HG03066 (cell line): ENCODE measurements around the gene SLC38A4.
"Not testable (repeated sequence)": the region's sequence is repeated elsewhere in the genome, so short reads cannot be mapped to it uniquely, and the experiment has no call there.

Experiments
- ATAC-seq: cut with Tn5 transposase; IDR thresholded peaks from one replicate; pipeline ENCODE4 v1.9.1; 2021; ENCODE audit warnings: low read depth; ENCODE audit not compliant: unreplicated experiment

Gene SLC38A4, protein sequence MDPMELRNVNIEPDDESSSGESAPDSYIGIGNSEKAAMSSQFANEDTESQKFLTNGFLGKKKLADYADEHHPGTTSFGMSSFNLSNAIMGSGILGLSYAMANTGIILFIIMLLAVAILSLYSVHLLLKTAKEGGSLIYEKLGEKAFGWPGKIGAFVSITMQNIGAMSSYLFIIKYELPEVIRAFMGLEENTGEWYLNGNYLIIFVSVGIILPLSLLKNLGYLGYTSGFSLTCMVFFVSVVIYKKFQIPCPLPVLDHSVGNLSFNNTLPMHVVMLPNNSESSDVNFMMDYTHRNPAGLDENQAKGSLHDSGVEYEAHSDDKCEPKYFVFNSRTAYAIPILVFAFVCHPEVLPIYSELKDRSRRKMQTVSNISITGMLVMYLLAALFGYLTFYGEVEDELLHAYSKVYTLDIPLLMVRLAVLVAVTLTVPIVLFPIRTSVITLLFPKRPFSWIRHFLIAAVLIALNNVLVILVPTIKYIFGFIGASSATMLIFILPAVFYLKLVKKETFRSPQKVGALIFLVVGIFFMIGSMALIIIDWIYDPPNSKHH

DNA sequence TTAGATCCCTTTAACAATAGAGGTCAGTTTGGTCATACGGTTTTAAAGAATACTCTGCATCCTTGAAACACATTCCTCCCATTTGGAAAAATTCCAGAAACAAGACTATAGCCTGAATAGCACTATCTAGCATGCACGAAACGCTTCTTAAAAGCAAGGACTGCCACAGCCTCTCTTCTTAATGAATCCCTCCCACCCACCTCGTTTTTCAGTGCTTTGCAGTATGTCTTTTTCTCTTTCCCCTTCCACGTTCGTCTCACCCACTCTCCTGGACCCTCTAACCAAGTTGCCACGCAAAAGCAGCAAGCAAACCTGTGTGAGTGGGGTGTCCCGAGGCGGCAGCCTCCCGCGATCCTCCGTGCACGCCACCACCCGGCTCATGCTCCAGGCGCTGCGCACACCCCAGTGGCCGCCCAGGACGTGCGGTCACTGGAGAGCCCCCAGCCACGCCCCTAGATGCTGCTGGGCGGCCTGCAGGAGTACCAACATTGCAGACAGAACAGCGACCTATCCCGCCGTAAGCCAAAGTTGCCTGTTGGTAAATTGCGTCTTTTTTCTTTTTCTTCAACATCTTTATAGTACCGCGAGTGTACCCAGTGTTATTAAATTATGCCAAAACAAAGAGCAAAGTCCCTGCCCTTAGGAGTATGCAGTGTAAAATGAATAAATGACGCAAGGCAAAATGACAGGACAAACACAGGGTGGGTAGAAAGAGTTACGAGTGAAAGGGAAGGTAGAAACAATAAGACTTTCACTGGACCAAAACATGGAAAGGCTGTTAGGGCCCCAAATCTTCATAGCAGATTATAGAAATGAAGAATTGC is at the start of gene SLC38A4:
Gene SLC38A4 (minus strand): TSS at position 407 of the 824 bp plus-strand sequence. CDS start 32,926 bp downstream, outside the sequence.
- ATAC-seq = no peak

DNA sequence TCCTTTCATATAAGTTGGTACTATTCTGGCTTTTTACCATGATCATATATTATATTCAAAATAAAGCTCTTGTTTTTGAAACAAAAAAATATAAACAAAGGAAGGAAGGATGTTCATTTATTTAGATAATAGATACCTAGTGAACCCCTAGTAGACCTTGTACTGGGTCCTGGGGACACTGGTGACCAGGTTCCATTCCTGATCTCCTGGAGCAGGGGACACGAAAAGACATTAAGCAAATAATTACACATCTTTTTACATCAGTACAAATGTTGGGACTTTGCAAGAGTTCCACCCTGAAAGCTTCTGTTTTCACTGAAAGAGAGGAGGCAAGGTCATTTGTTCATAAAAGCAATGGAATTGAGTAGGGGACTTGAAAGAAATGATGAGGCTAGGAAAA is 49.3 kb upstream of the SLC38A4 start:
- ATAC-seq = no peak

DNA sequence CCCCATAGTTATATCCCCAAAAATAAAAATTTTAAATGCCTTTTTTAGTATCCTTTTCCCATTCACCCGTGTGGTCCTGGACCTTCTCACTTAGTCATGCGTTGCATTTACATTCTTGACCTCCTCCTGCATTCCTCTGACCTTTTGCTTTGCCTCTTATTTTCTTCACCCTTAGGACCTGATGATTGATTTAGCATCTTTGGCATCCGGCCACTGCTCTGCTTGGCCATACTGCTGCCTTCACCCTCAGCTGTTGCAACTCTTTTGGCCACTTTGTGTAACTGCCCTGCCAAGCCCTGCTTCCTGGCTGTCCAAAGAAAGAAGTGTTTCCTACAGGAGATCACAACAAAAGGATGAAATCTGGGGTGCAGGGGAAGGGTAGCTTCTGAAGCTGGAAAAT is 48.8 kb upstream of the SLC38A4 start:
- ATAC-seq = no peak

DNA sequence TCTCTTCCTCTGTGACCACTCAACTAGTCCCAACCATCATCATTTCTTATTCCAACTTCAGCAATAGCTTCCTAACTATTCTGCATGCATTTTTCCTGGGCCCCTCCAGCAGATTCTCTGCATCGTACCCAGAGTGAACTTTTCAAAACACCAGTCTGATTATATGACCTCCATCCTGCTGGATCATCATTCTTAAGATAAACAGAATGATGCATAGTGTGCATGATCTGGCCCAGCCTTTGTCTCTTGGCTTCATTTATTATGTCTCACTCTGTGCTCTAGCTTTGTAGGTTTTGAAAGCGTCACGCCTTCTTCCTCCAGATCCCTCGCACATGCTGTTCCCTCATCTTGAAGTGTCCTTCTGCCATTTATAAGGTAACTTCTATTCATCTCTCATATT is 46.3 kb upstream of the SLC38A4 start:
- no peak for ATAC-seq

DNA sequence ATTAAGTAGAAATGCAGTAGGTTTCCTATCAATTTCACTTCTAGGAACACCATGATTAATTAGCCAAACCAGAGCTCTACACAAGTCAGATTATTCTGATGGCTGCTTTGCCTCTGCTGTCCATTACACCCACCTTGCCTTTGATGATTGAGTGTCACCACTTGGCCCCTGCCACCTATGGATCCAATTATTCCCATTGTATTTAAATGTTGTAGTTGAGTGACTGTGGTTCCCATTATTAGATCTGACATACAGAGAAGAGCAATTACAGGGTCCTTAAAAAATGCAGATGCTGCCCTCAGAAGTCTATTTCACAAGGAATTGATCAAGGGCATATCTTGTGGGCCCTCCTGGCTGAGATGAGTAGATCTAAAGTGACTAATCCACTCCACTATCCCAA is 39.5 kb upstream of the SLC38A4 start:
- ATAC-seq = no peak

DNA sequence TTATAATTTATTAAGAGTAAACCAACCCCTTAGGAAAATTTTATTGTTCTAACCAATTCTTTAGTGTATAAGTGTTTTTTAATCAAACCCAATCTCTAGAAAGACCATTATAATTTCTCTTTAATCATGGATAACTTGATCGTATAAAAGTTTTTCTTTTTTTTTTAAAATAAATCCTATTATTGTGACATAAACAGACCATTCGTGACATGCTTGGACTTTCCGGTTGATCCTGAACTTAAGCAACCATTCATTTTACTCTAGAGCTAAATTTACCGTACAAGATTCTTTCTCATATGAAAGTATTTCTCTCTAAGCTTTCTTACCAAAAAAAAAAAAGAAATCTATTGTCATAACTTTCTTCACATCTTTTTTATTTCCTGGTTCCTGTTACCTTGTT is 32.6 kb upstream of the SLC38A4 start:
- no peak for ATAC-seq

DNA sequence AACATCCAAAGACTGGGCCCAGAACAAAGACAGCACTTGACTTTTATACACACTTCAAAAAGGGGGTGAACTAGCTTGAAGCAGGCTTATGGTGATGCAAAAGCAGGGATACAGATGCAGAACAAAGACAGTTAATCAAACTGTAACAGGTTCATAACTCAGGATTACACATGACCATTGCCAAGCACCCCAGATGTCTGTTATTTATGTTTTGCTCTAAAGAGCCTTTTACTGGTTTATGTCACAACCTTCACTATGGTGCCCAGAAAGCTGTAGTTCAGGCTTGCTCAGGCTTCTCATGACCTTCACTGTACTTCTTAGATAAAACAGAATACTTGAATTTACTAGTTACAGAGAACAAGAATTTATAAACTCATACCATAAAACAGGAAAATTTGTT is 31.7 kb upstream of the SLC38A4 start:
- no peak for ATAC-seq

DNA sequence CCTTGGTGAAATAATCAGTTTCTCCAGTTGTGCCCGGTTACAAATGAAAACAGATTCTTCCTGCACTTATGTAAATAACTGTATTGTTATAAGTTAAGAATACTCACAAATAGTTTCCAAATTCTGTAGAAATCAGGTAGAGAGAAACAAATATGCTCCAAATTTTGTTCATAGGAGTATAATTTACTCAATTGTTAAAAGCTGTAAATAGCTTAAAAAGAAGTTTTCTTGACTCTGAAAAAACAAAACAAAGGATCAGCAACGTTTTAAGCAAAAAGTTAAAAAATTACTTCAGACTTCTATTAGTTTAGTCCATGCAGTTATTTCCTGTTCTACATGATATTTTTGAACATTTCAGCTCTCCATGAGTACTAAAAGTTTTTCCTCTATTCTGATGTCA is 30.0 kb upstream of the SLC38A4 start:
- ATAC-seq = no peak

DNA sequence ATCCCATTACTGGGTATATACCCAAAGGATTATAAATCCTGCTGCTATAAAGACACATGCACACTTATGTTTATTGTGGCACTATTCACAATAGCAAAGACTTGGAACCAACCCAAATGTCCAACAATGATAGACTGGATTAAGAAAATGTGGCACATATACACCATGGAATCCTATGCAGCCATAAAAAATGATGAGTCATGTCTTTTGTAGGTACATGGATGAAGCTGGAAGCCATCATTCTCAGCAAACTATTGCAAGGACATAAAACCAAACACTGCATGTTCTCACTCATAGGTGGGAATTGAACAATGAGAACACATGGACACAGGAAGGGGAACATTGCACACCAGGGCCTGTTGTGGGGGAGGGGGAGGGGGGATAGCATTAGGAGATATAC is 28.4 kb upstream of the SLC38A4 start:
- not testable (repeated sequence) for ATAC-seq

DNA sequence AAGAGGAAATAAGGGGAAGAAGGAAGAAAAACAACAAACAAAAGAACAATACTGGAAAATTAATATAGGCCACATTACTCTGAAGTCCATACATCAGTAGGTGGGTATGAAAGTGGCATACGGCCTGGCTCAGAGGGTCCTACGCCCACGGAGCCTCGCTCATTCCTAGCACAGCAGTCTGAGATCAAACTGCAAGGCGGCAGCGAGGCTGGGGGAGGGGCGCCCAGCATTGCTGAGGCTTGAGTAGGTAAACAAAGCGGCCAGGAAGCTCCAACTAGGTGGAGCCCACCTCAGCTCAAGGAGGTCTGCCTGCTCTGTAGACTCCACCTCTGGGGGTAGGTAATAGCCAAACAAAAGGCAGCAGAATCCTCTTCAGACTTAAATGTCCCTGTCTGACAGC is 23.0 kb upstream of the SLC38A4 start:
- not testable (repeated sequence) for ATAC-seq

DNA sequence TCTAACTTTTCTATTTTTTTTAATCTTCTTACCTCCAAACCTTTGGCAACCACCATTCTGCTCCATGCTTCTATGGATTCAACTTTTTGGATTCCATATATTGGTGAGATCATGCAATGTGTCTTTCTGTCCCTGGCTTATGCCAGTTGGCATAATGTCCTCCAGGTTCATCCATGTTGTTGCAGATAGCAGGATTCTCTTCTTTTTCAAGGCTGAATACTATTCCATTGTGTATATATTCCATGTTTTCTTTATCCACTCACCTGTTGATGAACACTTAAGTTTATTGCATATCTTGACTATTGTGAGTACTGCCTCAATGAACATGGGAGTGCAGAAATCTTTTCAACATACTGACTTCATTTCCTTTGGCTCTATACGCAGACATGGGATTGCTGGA is 21.2 kb upstream of the SLC38A4 start:
- no peak for ATAC-seq

DNA sequence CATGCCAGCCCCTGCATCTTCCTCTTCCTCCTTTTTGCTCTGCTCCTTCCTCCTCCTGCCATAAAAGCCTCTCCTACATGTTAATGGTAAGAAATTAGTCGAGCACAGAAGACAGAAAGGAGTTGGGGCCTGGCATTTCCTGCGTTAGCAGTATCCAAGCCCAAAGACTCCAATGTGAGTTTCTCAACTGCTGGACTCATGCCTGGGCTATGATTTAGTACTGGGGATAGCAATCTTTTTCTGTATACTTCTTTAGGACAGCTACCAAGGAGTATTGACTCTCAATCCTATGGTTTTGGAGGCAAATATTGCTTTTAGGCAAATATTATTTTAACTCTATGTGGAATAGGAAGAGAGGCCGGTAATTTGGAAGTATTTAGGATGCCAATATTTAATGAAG is 18.0 kb upstream of the SLC38A4 start:
- no peak for ATAC-seq

DNA sequence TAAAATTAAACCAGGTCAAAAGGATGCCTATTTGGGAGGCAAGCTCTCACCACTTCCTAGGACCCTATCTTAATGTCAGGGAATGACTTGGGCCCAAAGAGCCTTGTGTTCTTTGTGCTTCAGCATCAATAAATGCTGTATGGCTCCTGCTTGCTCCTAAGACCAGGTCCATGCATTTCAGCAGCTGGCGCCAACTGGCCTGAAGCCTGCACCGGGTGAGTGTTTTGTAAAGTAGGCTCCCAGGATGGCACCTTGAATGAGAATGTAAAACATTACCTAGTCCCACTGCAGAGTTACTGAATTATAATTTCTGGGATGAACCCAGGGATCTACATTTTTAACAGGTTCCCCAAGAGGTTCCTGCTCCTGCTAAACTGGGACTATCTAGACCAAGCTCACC is 16.1 kb upstream of the SLC38A4 start:
- no peak for ATAC-seq

DNA sequence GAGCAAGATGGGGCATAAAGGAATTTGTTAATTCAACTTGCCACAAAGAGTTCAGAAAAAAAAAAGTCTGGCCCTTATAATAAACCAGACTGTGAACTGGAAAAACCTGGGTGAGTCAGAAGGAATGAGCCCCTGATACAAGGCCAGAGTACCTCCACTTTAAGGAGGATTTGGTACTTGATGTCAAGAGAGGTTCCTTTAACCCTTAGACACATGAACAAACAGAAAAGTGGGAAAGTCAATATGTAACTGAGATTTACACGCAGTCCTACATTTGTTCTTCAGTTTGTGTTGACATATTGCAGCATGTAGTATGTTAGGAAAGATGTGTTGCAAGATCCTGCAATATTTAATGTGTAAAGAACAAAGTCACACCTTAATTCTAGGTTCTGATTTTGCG is 14.2 kb upstream of the SLC38A4 start:
- no peak for ATAC-seq

DNA sequence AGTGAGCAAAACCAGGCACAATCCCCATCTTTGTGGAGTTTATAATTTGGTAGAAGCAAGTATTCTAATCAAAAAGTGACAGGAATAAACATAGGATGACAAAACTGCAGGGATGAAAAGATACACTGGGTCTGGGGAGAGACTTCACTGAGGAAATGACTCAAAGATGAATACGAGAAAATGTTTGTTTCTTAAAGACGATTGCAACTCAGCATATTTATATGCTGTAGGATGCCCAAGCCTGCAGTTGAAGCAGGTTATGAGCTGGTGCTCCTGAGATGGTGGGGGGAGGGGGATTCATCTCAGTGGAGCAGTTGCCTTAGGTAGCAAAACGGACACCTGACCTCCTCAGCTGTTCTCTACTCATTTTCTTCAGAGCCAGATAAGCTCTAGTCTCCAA is 13.4 kb upstream of the SLC38A4 start:
- ATAC-seq = no peak

DNA sequence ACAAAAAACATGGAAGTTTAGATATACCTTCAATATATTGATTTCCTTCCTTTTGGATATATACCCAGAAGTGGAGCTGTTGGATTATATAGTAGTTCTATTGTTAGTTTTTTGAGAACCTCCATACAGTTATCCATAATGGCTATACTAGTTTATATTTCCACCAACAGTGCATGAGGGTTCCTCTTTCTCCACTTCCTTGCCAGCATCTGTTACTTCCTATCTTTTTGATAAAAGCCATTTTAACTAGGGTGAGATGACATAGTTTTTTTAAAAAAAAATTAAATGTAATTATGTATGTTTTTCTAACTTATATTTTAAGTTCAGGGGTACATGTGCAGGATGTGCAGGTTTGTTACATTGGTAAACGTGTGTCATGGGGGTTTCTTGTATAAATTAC is 10.0 kb upstream of the SLC38A4 start:
- no peak for ATAC-seq

DNA sequence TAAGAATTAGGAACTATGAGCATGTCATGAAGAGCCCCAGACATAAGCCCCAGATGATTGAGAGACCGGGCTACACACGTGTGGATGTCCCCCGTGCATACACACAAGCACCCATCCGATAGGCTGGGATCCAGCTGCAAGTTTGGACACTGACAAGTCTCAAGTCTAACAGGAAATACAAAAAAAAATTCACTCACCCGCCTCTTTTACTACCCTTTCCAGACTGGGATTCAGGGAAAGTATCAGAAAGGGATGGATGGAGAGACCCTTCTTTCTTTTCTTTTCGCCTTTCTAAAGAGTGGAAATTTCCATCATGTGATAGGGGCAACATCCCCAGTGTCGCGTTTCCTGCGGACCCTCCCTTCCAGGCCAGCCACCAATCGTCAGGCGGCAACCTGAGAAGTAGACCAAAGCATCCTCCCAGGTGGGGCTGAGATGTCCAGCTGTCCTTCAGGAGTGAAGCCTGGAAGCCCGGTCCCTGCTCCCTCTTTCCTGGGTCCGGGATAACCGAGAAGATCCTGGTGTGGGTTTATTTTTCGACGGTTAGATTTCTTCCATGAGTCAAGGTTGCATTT is 6.4 kb upstream of the SLC38A4 start:
- no peak for ATAC-seq

DNA sequence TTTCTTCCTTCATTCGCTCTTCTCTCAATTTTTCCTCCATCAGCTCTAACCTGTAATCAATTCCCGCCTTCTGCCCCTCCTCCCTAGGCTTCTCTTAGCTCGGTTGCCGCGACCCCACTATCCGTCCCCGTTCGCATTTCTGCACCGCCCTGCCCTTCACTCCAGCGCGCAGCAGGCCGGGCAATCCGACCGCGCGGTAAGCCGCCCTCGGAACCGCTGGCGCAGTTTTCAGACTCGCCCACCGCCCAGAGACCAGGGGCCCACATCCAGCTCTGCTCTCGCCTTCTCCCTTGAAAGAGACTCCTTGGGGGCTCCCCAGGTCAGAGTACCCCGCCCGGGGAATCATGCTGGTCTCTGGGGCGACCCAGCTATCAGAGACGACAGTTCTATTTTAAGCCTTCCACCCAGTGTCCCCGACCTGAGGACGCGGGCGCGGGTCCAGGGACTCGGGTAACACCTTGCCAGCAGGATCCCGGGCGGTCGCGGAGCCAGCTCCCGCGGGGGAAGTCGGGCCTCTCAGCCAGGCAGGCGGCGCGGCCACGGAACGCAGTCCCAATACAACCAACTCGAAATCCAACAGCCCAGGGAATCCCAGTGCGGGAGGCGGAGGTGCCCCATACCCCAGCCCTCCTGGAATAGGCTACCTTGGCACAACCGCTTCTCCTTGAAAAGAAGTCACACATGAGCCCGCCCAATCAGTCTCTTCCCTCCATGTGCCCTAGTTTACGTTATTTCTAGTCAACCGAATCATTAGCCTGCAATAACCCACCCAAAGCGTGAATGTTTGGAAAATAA is 5.7 kb upstream of the SLC38A4 start:
- ATAC-seq = no peak

DNA sequence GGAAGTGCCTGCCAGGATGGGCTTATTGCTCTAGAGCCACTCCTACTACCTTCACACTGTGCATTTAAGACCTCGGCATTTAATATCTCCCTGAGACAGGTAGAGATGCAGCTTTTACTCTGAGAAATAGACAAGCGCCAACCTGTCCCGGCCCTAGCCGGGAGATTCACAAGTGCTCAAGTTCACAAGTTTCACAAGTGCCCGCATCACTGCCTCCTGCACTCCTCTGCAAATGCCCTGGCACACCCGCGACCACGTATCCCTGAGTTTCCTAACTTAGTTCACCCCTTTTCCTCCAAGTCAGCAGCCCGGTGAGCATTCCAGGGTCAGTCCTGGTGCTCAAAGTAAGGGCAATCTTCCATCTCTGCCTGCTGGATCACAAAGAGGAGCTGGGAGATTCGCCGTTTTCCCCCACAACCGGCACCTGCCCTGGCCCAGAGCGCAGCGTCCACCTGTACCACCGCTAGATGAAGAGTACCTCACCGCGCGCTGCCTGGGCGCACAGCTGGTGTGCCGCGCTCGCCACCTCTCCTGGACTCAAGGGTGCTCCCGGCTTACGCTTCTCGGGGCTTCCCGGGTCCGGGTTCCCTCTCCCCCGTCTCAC is 5.0 kb upstream of the SLC38A4 start:
- no peak for ATAC-seq

DNA sequence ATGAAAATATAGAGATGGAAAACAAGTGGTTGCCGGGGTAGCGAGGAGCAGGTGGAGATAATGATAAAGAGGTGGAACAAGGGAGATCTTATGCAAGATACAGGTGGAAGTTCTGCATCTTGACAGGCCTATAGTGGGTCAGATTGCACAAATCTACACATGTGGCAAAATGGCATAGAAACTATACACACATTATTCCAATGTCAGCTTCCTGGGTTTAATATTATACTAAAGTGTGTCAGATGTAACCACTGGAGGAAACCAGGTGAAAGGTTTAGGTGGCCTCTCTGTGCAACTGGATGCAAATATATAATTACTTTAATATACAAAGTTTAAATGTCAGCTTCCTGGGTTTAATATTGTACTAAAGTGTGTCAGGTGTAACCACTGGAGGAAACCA is 1.1 kb downstream of the SLC38A4 start:
- ATAC-seq = no peak
